Measurements from ENCODE around the gene ASB15. TPM values are rescaled to one million over a fixed set of nuclear protein-coding genes. Genes with fewer than 3 reads are reported as not detected.

The ASB15 gene
- total and polyA plus RNA-seq, 2 of the 13 experiments (the other 11 are each of a cell fraction or from before 2014, with no cell fraction given): not detected

DNA sequence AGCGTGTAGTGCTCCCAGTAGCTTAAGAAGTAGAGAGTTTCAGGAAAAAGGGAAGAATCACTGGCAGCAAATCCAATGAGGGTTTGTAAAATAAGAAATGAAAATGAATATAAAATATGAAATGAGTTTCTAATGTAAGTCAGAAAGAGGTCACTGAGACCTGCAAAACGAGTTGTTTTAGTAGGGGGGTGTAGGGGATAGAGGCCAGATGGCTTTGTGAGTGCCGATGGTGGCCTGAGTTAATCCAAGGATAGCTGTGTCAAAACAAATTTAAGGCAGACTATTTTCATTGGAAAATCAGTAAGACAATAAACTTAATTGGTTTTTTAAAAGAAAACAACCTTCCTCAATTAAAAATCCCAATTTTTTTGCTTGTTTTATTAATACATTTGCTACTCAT is 745 bp upstream of the ASB15 start:
- no peak overlapping the region for H3K27ac ChIP-seq (ENCODE audit: extremely low read length, insufficient read depth, low read length)
- no peaks in the 10 kb centered on the region for H3K79me2 ChIP-seq (ENCODE audit: insufficient read depth, low read length)
- no peaks in the 10 kb centered on the region for H3K9me3 ChIP-seq (ENCODE audit: low read length)
- in situ Hi-C loops (cut with HindIII; ENCODE audit: extremely low pct_ligation_motif_present, low pct_unique_long_range_greater_than_20kb) (no loop called here), intact Hi-C loops (cut with micrococcal nuclease; ENCODE audit: unreplicated experiment) (no loop called here)
- no peak overlapping the region for H3K9ac ChIP-seq (ENCODE audit: insufficient read depth, low read depth, low read length)
- H3K4me1 ChIP-seq (ENCODE audit: insufficient read depth, low read length): no peaks in the 10 kb centered on the region
- H2AFZ ChIP-seq (ENCODE audit: low read length): no peak overlapping the region
- ATAC-seq: no peak
- ChIA-PET CTCF (ENCODE audit: low intra/inter-chr PET ratio, low total read pairs) (no interaction called here), POLR2A (no interaction called here)
- H3K27me3 ChIP-seq (ENCODE audit: control insufficient read depth in 1 of 2, insufficient read depth in 2 of 2, low read length in 2 of 2): no peaks in the 10 kb centered on the region
- DNase-seq (ENCODE audit: low spot score): no peak
- no TSS peak for BruUV-seq (replicated peaks)
- FAIRE-seq: no peak
- H4K20me1 ChIP-seq (ENCODE audit: insufficient read depth, low read length): no peaks in the 10 kb centered on the region
- WGBS (ENCODE audit: low lambda C conversion rate): 41% methylated on average over 3 of the region's 3 CpGs
- no peak for TF ChIP-seq GATAD2A (CRISPR knock-in tag; IDR thresholded peaks at IDR 0.05)
- TF ChIP-seq, protein P1, sequence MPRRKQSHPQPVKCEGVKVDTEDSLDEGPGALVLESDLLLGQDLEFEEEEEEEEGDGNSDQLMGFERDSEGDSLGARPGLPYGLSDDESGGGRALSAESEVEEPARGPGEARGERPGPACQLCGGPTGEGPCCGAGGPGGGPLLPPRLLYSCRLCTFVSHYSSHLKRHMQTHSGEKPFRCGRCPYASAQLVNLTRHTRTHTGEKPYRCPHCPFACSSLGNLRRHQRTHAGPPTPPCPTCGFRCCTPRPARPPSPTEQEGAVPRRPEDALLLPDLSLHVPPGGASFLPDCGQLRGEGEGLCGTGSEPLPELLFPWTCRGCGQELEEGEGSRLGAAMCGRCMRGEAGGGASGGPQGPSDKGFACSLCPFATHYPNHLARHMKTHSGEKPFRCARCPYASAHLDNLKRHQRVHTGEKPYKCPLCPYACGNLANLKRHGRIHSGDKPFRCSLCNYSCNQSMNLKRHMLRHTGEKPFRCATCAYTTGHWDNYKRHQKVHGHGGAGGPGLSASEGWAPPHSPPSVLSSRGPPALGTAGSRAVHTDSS (CRISPR knock-in tag; conservative IDR thresholded peaks at IDR 0.05): no peak
- TF ChIP-seq BORCS8-MEF2B (CRISPR knock-in tag; IDR thresholded peaks at IDR 0.05): no peak
- no peak for TF ChIP-seq NFE2 (CRISPR knock-in tag; IDR thresholded peaks at IDR 0.05)
- no peak for TF ChIP-seq MAFK (conservative IDR thresholded peaks at IDR 0.05 in 1 of 2, IDR thresholded peaks at IDR 0.05 in 1 of 2; ENCODE audit: low read length in 2 of 2)
- no peak overlapping the region for H3K4me2 ChIP-seq (ENCODE audit: low read depth, low read length)
- no peaks in the 10 kb centered on the region for H3K36me3 ChIP-seq (replicated peaks in 1 of 2; ENCODE audit: control insufficient read depth in 1 of 2, insufficient read depth in 2 of 2, low read length in 2 of 2)
- H3K4me3 ChIP-seq (replicated peaks in 1 of 3; ENCODE audit: insufficient read depth in 1 of 3, low read depth in 2 of 3, low read length in 3 of 3): no peak overlapping the region

DNA sequence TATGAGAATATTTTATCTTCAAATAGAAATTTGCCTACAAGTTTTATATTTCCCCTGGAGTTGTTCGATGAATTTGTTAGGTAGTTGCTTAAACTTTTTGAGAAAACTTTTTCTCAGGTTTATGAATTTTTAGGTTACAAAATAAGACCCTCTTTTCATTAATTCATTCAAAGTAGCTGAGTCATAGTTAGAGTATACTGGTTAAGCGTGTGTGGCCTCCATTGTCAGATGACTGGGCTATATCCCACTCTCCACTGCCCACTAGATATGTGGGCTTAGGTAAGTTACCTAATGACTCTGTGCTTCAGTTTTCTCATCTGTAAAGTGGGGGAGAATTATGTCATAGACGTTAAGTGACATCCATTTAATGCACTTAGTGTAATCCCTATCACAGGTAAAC is 1.0 kb downstream of the ASB15 start:
- in situ Hi-C loops (cut with HindIII; ENCODE audit: extremely low pct_ligation_motif_present, low pct_unique_long_range_greater_than_20kb) (no loop called here), intact Hi-C loops (cut with micrococcal nuclease; ENCODE audit: unreplicated experiment) (no loop called here)
- H3K4me2 ChIP-seq (ENCODE audit: low read depth, low read length): no peak overlapping the region
- H3K4me3 ChIP-seq (replicated peaks in 1 of 3; ENCODE audit: insufficient read depth in 1 of 3, low read depth in 2 of 3, low read length in 3 of 3): no peak overlapping the region
- no peaks in the 10 kb centered on the region for H3K27me3 ChIP-seq (ENCODE audit: control insufficient read depth in 1 of 2, insufficient read depth in 2 of 2, low read length in 2 of 2)
- no peaks in the 10 kb centered on the region for H3K36me3 ChIP-seq (replicated peaks in 1 of 2; ENCODE audit: control insufficient read depth in 1 of 2, insufficient read depth in 2 of 2, low read length in 2 of 2)
- no TSS peak for BruUV-seq (replicated peaks)
- FAIRE-seq: no peak
- no peak overlapping the region for H3K27ac ChIP-seq (ENCODE audit: extremely low read length, insufficient read depth, low read length)
- H3K9ac ChIP-seq (ENCODE audit: insufficient read depth, low read depth, low read length): no peak overlapping the region
- 27% methylated on average over 3 of the region's 3 CpGs for WGBS (ENCODE audit: low lambda C conversion rate)
- H4K20me1 ChIP-seq (ENCODE audit: insufficient read depth, low read length): no peaks in the 10 kb centered on the region
- no peaks in the 10 kb centered on the region for H3K4me1 ChIP-seq (ENCODE audit: insufficient read depth, low read length)
- DNase-seq (ENCODE audit: low spot score): no peak
- no peaks in the 10 kb centered on the region for H3K79me2 ChIP-seq (ENCODE audit: insufficient read depth, low read length)
- H2AFZ ChIP-seq (ENCODE audit: low read length): no peak overlapping the region
- ChIA-PET POLR2A (no interaction called here), CTCF (ENCODE audit: low intra/inter-chr PET ratio, low total read pairs) (no interaction called here)
- ATAC-seq: no peak
- no peaks in the 10 kb centered on the region for H3K9me3 ChIP-seq (ENCODE audit: low read length)
- TF ChIP-seq ZZZ3 (CRISPR knock-in tag; IDR thresholded peaks at IDR 0.05; ENCODE audit: borderline replicate concordance) (no peak), ZNF264 (CRISPR knock-in tag; IDR thresholded peaks at IDR 0.05) (no peak), KDM6A (CRISPR knock-in tag; IDR thresholded peaks at IDR 0.05; ENCODE audit: low read depth) (no peak), MIER3 (CRISPR knock-in tag; IDR thresholded peaks at IDR 0.05; ENCODE audit: borderline replicate concordance) (no peak), ZMYM4 (CRISPR knock-in tag; IDR thresholded peaks at IDR 0.05) (no peak), RORA (CRISPR knock-in tag; IDR thresholded peaks at IDR 0.05) (no peak), KLF6 (CRISPR knock-in tag; IDR thresholded peaks at IDR 0.05) (no peak), ZNF672 (CRISPR knock-in tag; IDR thresholded peaks at IDR 0.05) (no peak), KLF16 (CRISPR knock-in tag; IDR thresholded peaks at IDR 0.05) (no peak), GFI1 (CRISPR knock-in tag; IDR thresholded peaks at IDR 0.05; ENCODE audit: borderline replicate concordance) (no peak), SIN3A (IDR thresholded peaks at IDR 0.05; ENCODE audit: borderline replicate concordance, low read depth, low read length) (no peak), AKAP8 (CRISPR knock-in tag; IDR thresholded peaks at IDR 0.05) (no peak)
- TF ChIP-seq, protein P2, sequence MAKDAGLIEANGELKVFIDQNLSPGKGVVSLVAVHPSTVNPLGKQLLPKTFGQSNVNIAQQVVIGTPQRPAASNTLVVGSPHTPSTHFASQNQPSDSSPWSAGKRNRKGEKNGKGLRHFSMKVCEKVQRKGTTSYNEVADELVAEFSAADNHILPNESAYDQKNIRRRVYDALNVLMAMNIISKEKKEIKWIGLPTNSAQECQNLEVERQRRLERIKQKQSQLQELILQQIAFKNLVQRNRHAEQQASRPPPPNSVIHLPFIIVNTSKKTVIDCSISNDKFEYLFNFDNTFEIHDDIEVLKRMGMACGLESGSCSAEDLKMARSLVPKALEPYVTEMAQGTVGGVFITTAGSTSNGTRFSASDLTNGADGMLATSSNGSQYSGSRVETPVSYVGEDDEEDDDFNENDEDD (CRISPR knock-in tag; IDR thresholded peaks at IDR 0.05; ENCODE audit: borderline replicate concordance): no peak
- TF ChIP-seq, protein P3, sequence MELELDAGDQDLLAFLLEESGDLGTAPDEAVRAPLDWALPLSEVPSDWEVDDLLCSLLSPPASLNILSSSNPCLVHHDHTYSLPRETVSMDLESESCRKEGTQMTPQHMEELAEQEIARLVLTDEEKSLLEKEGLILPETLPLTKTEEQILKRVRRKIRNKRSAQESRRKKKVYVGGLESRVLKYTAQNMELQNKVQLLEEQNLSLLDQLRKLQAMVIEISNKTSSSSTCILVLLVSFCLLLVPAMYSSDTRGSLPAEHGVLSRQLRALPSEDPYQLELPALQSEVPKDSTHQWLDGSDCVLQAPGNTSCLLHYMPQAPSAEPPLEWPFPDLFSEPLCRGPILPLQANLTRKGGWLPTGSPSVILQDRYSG (CRISPR knock-in tag; IDR thresholded peaks at IDR 0.05): no peak
